NCI-H345 treated with DMSO at 0.1 percent for 48 hours (cell line): ENCODE results near the gene MINDY1.

ENCODE experiments used
- DNase-seq: peaks from one replicate; lab custom pipeline; 2025; ENCODE audit not compliant: unreplicated experiment; lab: John Stamatoyannopoulos, UW

MINDY1 gene

DNA sequence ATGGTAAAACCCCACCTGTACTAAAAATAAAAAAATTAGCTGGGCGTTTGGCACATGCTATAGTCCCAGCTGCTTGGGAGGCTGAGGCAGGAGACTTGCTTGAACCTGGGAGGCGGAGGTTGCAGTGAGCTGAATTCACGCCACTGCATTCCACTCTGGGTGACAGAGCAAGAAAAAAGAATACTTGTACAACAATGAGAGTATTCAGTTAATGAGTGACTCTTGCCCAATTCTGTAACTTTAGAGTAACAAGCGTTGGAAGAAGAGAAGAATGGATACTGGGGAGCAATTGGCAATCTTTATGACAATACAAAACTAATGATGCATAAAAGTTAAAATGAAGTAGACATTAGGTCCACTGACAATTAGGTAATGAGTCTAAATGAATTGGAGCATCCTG lies 14.1 kb downstream of the MINDY1 start:
- DNase-seq, result no peak

DNA sequence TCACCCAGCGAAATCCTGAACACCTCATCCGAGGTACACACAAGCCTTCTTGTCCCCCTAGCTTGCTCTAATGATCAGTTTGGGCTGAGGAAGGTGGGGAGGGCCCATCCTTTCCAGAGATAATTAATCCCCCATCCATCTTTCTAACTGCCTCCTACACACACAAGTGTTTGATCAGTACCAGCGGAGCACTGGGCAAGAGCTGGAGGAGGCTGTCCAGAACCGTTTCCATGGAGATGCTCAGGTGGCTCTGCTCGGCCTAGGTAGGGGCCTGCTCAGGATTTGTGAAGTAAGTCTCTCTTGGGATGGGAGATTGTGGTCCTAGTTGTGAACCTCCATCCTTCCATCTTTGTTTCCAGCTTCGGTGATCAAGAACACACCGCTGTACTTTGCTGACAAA lies 18.8 kb downstream of the MINDY1 start:
- peak; percentile 22 for DNase-seq

- DNase-seq, result no peak
Measured at GRCh38 chr1:150985179-150985825, 21.4 kb downstream of the MINDY1 start.

DNA sequence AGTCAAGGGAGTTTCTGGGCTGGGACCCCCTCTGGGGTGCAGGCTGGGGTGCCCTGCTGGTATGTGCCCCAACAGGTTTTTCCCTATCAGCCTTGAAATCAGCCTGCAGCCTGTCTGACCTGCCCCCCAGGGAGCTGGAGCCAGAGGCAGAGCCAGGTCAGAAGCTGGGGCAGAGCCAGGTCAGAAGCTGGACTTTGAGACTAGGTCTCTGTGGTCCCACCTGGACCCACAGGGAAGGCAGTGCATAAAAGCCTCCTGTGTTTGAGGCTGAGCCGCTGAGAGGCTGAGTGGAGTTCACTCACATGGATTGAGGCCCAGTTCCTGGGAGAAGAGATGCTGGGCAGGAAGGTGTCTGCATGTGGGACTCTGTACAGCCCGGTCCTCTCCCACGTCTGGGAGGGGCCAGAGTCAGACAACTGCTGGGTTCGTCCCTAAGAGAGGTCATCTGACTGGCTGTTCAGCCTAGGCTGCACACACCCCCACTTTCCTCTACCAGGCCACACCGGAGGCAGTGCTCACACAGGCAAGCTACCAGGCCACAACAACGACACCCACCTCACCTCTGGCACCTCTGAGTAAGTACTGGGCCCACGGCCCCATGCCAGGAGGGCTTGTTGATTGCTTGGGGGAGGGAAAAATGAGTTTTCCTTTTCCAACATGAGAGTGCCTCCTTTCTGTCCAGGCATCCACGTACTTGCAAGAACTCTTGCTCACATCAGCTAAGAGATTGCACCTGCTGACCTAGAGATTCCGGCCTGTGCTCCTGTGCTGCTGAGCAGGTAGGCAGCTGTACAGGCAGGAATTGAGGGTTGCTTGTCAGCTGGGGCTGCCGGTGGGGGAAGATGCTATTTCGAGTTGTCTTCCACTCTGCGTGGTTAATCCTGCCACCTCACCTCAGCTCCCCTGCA lies 24.6 kb downstream of the MINDY1 start, which contains the start of gene ANXA9:
TSS of gene ANXA9 (plus strand) at position 488 of the 908 bp plus-strand sequence. CDS start 814 bp downstream, outside the sequence.
- no peak for DNase-seq

DNA sequence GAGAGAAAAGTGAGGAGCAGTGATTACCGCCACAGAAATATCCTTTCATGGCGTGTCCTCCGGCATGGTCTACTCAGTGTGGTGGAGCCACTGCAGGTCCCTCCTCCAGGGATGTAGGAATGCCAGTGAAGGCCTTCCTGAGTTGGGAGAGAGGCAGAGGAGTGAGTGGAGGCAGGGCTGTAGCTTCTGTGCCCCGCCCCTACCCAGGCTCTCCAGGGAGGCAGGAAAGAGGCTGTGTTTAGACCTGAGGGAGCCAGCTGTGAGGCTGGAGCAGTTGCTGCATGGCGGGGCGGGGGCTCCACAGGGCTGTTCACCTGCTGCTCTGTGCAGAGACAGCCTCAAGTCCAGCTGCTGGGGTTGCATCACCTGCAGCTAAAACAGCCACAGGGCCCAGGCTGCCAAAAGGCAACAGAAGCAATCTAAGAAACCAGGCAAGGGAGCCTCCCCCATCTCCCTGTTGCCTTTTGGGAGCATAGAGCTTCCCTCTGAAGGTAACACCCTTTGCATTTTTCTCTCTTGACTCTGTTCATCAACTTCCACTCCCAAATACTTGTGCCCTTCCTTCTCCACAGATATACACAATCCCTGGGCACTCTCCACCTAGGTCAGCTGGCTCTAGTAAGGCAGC lies 25.4 kb downstream of the MINDY1 start:
- DNase-seq, result peak; percentile 96

GRCh38 chr1:150979092-150980056 lies 27.3 kb downstream of the MINDY1 start:
- DNase-seq, result peak; percentile 96

GRCh38 chr1:150976879-150977694 lies 29.6 kb downstream of the MINDY1 start:
- no peak for DNase-seq

- DNase-seq, result no peak
Measured at GRCh38 chr1:150976401-150976821, 30.3 kb downstream of the MINDY1 start.

GRCh38 chr1:150974580-150975478 lies 31.9 kb downstream of the MINDY1 start, which contains the start of gene CERS2:
TSS of gene CERS2 (minus strand) at chr1:150974835. CDS start at chr1:150969090, 5,745 bp downstream.
- DNase-seq, result peak; percentile 44

DNA sequence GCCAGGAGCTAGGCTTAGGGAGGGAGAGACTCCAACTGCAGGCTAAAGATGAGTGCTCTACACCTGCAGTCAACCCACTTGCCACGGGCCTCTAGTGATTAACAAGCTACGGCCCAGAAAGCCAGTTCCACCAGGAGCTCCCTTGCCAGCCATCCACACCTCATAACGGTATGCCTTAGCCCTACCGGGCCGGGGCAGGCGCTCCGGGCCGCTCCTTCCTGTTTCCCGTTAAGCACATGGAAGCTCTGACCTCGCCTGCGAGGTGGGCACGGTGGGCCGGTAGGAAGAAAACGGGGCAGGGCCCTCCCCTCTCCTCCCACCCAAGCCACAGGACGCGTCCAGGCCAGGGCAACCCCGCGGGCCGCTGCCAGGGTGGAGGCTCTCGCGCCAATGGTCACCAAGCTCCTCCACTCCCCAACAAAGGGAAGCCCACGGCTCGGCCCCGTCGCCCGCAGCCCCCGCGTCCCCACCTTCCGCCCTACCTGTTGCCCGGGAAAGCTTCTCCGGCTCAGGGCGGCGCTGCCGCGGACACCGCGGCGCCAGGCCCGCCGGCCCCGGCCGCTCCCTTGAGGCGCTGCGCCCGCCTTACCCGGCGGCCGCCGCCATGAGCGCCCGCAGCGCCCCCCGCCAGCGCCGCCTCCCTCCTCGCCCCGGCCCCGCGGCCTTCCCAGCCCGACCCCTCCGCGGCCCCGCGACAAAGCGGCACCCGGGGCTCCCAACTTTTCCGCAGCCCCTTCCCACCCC lies 32.7 kb downstream of the MINDY1 start:
- peak; percentile 50 for DNase-seq

- DNase-seq, result no peak
Measured at GRCh38 chr1:150973258-150973835, 33.4 kb downstream of the MINDY1 start.

DNA sequence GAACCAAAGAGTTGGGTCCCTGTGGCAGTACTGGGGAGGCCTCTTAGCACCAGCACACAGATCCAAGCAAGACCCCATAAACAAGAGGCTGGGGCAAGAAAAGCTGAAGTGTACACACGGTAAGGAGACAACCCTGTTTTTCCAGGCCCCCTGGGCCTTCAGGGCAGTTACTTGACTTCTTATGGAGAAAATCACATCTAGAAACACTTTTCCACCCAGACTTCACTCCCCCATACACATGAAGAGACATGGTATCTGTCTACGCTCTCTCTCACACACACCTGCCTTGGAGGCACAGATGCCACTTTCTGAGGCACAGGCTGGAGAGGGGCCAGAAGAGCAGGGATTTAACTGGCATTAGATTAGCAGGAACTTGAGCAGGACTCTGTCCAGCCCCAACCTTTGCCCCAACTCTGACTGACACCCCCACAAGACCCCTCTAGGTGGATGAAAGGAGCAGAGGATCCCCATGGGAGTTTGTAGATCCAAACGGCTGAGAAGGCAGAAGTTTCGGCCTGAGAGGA lies 34.2 kb downstream of the MINDY1 start:
- no peak for DNase-seq

DNA sequence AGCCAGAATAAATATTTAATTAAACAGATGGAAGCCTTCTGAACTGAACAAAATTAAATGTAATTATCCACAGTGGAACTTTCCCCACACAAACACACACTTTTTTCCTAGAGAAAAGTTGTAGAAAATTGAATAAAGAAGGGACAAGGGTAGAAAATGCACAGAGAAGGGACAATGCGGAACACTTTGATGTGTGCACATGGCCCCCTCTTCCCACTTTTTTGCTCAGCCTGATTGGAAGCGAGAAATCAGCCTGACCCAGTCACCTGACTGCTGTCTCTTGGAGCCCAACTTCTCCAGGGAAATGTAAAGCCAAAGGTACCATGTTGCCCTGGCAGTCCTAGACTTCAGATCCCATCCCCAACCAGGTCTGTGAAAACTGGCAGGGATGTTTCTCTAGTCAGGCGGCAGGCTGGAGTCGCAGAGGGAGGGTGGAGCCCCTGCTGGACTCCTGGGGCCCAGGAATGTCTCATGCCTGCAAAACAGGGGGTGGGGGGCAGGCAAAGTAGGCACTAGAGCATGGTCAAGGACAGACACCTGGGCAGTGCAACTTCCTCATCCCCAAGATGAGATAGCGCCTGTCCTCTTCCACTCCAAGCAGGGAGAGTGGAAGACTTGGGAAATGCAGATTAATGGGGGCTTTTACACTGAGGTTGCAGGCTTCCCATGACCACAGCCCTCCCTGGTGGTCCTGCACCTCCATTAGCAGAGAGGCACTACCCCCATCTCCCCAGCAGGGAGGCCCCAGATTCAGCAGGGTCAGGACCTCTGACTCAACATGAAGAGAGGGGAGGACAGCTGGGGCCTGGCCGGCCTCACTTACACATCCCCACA lies 34.9 kb downstream of the MINDY1 start:
- no peak for DNase-seq

DNA sequence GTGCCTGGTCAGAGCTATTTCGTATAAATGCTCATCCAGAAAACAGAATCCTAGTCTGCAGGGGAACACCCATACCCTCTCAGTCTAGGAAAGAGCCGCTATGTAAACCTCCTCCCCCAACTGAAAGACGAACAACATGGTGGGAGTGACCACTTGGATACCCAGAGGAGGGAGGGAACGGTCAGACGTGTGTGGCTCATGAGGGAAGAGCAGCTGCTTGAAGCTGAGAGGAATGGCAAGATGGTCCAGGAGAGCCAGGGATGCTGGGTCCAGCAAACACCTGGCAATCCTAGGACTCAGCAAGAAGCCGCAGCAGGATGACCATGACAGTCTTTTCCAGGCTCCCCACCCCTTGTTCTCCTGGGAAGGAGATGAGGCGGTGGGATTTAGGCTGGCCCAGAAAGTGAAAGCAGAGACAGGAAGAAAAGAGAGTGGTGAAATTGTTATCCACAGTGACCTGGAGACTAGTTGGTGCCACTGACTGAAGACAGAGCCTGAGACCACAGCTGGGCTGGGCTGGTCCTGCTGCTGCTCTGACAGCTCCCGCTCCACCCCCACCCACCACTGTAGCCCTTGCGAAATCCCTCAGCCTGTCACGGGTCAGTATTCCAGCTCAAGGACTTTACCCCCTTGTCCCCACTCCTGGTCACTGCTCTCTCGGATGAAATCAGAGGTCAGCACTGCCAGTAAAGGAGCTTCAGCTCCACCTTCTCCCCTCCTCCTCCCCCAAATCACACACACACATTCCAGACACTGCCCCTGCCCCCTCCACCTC lies 35.7 kb downstream of the MINDY1 start:
- no peak for DNase-seq

DNA sequence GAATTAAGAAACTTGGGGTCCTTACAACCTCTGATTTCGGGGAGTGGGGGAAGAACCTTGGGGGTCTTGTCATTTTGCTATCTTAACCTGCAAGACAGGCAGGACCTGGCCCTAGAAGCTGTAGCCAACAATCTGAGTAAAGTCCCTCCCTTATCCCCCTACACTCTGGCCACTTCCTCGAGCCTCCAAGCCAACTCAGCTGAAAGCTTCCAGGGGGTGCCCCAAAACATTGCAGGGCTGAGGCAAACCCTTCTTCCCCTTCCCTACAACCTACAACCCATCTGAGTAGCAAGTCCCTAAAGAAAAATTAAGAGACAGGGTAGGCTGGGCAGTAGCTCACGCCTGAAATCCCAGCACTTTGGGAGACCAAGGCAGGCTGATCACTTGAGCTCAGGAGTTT lies 37.1 kb downstream of the MINDY1 start:
- DNase-seq, result no peak

- DNase-seq, result no peak
Measured at GRCh38 chr1:150968491-150968890, 38.2 kb downstream of the MINDY1 start.
